Measurements from ENCODE around the gene STAT5A.
"Not testable (repeated sequence)": the region's sequence is repeated elsewhere in the genome, so short reads cannot be mapped to it uniquely, and the experiment has no call there.

Gene STAT5A

GRCh38 chr17:42285346-42286050, 2.8 kb upstream of the STAT5A start:
- DNase-seq (ENCODE audit: low spot score), result no peak

DNA sequence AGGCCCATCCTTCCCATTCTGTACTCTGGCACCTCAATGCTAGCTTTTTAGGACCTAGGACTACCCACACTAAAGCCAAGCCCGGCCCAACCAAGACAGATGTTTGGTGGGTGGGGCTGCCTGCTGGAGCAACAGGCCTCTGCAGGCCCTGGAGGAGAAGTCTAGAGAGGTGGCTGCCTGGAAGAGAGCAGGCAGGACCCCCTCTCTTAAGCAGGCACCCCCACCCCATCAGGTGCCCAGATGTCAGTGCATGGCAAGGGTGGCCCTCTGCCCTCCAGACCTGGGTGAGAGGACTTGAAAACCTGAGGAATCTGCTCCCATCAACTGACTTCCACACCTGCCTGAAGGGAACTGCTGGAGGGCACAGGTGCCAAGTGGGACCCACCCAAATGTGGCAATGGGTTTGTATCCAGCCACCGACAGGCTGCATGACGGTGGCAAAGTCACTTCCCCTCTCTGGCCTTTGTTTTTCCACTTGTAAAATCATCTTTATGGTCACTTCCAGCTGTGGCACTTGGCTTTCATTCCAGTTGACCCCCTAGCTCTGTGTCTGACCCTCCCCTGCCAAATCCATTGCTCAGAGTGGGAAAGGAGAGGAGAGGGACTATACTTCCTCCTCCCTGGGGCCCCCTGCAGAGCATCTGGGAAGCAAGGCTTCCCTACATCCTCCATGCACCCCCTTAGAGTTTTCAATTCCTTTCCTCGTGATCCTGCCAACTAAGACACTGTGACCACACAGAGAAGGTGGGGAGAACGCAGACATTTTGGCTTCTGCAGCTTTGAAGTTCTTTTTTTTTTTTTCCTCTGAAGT, 1.7 kb upstream of the STAT5A start:
- no peak for DNase-seq (ENCODE audit: low spot score)

- peak; percentile 61 for DNase-seq (ENCODE audit: low spot score)
Measured at GRCh38 chr17:42287305-42287976, 857 bp upstream of the STAT5A start.

DNA sequence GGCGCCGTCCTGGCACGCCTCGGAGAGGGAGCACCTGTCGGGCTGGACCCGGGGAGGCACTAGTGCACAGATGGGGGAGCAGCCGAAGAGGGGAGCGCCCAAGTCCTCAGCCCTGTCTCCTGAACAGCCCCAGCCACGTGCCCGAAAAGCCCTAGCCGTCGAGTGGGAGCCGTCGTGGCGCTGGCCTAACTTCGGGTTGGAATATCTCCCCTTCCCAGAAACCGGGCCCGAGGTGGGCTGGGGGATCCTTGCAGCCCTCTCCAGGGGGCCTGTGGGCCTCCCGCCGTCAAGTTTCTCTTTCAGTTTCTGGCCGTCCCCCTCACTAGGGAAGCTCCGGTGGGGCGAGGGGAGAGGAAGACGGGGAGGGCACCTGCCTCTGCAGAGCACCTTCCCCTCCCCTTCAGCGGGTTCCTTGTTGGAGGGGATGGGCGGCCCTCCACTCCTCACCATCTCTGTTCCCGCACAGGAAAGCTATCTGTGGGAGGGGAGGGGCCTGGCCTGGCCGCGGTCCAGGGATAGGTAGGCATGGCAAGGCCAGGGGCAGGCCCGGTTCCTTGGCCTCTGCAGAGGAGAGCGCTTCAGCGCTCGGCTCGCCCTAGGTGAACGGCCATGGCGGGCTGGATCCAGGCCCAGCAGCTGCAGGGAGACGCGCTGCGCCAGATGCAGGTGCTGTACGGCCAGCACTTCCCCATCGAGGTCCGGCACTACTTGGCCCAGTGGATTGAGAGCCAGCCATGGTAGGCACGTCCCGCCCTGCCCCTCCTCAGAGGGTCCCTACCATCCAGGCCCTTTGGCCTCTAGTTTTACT, 709 bp downstream of the STAT5A start:
- no peak for DNase-seq (ENCODE audit: low spot score)

DNA sequence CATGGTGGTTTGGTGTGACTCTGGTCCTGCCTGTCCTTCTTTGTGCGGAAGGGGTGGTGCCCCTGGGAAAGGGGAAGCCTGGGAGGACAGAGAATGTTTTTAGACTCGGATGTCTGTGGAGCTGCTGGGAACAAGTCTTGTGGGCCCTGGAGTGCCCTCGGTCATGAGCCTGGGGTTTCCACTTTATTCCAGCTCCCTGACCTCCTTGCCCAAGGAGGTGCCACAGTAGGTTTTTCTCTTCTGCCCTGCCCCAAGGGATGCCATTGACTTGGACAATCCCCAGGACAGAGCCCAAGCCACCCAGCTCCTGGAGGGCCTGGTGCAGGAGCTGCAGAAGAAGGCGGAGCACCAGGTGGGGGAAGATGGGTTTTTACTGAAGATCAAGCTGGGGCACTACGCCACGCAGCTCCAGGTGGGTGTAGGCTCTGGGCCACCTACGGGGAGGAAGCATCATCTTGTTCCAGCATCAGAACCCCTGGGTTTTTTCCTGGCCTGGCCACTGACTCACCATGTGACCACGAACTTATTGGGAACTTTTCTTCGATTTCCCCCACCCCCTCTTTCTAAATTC, 1.4 kb downstream of the STAT5A start:
- DNase-seq (ENCODE audit: low spot score), result no peak

- DNase-seq (ENCODE audit: low spot score), result no peak
Measured at GRCh38 chr17:42290577-42290976, 2.3 kb downstream of the STAT5A start.

DNA sequence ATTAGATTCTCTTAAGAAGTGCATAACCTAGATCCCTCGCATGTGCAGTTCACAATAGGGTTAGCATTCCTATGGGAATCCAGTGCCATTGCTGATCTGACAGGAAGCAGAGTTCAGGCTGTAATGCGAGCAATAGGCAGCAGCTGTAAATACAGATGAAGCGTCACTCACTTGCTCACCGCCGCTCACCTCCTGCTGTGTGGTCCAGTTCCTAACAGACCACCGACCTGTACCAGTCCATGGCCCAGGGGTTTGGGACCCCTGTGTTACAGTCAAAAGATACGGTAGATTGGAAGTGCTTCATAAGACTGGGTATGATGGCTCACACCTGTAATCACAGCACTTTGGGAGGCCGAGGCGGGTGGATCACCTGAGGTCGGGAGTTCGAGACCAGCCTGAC, 2.8 kb downstream of the STAT5A start:
- DNase-seq (ENCODE audit: low spot score), result no peak

DNA sequence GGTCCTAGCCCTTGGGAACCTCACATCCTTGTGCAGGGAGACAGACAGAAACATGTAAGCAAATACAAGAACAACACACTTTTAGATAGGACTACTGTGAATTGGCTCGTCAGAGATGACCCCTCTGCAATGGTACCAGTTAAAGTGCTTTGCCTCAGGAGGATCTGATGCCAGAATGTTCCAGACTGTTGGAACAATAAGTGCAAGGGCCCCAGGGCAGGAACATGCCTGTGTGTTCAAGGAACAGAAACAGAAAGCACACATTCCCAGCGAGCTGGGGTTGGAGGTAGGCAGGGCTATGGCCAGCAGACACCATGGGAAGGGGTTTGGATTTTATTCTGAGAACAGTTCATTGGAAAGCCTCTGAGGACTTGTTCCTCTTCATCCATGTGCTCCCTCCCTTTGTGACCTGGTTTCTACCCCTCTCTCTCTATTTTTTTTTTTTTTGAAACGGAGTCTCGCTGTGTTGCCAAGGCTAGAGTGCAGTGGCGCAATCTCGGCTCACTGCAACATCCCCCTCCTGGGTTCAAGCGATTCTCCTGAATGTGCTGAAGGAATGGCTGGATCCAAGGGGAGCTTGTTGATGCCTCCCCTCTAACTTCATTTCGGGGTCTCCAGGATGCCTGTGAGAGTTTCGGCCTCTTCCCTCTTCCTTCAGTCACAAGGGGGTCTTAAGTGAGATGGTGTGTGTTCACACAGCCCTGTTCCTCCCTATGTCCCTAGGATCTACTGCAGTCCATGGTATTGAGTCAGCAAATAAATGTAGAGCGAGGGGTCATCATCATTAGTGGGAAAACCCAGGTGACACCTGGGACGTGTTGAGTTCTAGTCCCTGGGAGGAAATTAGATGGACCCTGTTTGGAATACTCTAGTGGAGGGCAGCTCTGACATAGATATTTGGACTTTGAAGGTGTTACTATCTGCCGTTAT, 6.4 kb downstream of the STAT5A start:
- no peak for DNase-seq (ENCODE audit: low spot score)

GRCh38 chr17:42296012-42296411, 7.7 kb downstream of the STAT5A start:
- DNase-seq (ENCODE audit: low spot score), result no peak

GRCh38 chr17:42297775-42298174, 9.5 kb downstream of the STAT5A start:
- DNase-seq (ENCODE audit: low spot score), result not testable (repeated sequence)

- not testable (repeated sequence) for DNase-seq (ENCODE audit: low spot score)
Measured at GRCh38 chr17:42299361-42299760, 11.1 kb downstream of the STAT5A start.

GRCh38 chr17:42299913-42300312, 11.6 kb downstream of the STAT5A start:
- not testable (repeated sequence) for DNase-seq (ENCODE audit: low spot score)

GRCh38 chr17:42301022-42301421, 12.7 kb downstream of the STAT5A start:
- DNase-seq (ENCODE audit: low spot score), result no peak

DNA sequence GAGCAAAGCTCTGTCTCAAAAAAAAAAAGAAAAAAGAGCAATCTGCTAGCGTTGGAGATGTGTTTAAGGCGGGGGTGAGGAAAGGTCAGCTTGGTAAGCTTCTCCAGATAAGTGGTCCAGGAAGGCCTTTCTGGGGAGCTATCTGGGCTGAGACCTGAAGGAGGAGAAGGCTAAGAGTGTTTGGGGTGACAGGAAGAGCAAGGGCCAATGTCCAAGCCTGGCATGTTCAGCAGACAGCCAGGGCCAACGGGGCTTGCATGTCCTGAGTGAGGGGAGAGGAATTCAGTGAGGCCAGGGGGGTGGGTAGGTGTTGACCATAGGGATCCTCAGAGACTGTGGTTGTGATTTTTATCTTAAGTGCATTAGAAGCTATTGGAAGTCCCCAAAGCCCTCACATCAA, 15.4 kb downstream of the STAT5A start:
- no peak for DNase-seq (ENCODE audit: low spot score)

DNA sequence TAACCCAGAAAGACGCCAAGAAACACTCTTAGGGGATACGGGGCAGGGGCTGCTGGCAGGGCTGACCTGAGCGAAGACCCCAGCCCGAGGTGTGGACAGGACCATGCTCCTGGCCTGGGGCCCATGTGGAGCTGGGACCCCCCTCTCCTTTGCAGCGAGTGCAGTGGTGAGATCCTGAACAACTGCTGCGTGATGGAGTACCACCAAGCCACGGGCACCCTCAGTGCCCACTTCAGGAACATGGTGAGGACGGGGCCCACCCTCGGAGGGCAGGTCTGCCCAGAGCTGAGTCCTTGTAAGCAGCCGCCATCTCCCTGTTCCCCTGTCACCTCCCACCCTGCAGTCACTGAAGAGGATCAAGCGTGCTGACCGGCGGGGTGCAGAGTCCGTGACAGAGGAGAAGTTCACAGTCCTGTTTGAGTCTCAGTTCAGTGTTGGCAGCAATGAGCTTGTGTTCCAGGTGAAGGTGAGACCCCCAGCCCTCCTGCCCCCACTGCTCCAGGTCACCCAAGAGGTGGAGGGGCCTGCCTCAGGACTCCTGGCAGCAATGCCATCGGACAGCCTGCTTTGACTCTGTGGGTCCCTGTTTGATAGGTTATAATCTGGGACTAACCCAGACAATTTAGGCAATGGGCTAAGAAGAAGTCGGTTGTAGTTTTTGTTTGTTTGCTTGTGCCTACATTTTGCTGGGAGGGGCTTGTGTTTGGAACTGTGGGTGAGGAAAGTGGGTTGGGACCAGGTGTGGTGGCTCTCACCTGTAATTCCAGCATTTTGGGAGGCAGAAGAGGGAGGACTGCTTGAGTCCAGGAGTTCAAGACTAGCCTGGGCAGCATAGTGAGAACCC, 16.1 kb downstream of the STAT5A start:
- no peak for DNase-seq (ENCODE audit: low spot score)

DNA sequence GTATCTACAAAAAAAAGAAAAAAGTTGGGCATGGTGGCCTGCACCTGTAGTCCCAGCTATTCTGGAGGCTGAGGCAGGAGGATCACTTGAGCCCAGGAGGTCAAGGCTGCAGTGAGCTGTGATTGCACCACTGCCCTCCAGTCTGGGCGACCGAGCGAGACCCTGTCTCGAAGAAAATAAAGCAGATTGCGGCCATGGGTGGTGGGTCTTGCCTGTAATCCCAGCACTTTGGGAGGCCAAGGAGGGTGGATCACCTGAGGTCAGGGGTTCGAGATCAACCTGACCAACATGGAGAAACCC, 16.7 kb downstream of the STAT5A start:
- not testable (repeated sequence) for DNase-seq (ENCODE audit: low spot score)

DNA sequence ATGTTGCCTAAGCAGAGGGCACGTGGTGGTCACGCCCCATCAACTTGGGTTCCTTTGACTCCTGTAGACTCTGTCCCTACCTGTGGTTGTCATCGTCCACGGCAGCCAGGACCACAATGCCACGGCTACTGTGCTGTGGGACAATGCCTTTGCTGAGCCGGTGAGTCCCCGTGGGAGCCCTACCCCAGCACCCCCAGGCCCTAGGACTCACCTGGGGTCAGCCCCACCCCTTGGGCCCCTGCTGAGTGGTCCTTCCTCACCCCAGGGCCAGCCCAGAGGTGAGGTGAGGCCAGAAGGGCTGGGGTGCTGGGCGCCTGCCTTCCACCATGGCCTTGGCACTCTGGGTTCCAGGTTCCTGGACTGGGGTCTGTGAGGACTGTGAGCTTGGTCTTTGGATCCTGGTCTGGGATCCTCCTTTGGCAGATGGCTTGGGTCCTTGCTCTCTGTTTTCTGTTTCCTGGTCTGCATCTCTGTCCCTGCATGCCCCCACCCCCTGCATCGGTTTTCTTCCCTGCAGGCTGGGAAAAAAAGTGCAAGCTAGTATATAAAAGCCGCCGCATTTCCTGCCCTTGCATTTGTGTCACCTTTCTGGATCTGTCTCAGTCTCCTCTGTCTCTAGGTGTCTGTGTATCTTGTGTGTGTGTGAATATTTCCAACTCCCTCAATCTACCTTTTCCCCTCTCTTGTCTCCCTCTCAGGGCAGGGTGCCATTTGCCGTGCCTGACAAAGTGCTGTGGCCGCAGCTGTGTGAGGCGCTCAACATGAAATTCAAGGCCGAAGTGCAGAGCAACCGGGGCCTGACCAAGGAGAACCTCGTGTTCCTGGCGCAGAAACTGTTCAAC, 17.5 kb downstream of the STAT5A start:
- DNase-seq (ENCODE audit: low spot score), result no peak

DNA sequence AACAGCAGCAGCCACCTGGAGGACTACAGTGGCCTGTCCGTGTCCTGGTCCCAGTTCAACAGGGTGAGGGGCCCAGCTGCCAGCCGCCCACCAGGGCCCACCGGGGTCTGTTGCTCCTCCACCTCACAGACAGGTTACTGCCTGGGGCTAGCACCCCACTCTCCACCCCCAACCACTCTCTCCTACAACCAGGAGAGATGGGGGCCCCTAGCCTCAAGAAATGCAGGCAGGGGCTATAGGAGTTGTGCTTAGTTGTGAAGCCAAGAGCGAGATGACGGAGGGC, 18.0 kb downstream of the STAT5A start:
- DNase-seq (ENCODE audit: low spot score), result no peak

- DNase-seq (ENCODE audit: low spot score), result no peak
Measured at GRCh38 chr17:42307362-42307927, 19.1 kb downstream of the STAT5A start.

All from AG08396 (cell line).